GM18505 (cell line): ENCODE data around the gene KRT2.

Experiments
- ATAC-seq: cut with Tn5 transposase; IDR thresholded peaks from one replicate; pipeline ENCODE4 v1.9.1; 2021; ENCODE audit not compliant: unreplicated experiment
- POLR2A ChIP-seq: IDR thresholded peaks from 4 replicates; pipeline ENCODE4 v1.6.1; 2011; ENCODE audit warnings: borderline replicate concordance; ENCODE audit not compliant: insufficient read depth, insufficient read length; ENCODE audit errors: extremely low read depth

Gene KRT2

DNA sequence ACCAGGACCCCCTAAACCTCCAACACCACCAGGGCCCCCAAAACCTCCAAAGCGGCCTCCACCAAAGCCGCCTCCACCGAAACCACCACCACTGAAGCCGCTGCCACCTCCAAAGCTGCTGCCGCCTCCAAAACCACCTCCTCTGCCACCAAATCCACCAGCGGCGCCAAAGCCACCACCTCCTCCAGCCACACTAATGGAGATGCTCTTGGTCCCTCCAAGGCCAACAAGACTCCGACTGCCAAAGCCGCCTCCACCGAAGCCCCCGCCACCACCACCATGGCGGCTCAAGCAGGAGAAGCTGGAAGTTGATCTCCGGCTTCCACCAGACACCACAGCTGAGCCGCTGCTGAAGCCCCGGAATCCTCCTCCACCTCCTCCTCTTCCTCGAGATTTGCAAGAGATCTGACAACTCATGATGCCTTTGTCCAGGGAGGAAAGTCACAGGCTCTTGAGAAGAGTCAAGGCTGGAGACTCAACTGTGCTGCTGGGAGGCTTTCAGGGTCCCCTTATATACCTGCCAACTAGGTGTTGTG is at the start of gene KRT2:
Gene KRT2 (minus strand): TSS at position 486 of the 536 bp plus-strand sequence. CDS start 69 bp downstream, at position 417.
- no peak for TF ChIP-seq POLR2A
- no peak for ATAC-seq

DNA sequence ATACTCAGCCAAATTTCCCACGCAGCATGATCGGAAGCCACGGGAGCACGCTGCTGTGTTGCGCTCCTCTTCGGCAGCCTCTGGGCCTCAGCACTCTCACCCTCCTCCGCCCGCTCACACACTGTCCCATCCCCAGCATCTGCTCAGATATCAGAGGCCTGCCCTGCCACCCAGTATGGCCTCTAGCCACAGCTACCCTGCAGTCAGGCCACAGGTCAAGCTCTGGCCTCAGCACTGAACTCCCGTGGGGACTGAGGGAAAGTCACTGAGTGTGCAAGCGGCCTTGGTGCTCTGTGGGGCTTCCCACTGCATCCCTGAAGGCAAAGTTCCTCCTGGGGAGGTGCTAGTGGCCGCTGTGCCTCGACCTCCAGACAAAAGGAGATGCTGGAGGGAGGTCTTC is 49.3 kb upstream of the KRT2 start:
- ATAC-seq, result no peak
- TF ChIP-seq POLR2A, result no peak

DNA sequence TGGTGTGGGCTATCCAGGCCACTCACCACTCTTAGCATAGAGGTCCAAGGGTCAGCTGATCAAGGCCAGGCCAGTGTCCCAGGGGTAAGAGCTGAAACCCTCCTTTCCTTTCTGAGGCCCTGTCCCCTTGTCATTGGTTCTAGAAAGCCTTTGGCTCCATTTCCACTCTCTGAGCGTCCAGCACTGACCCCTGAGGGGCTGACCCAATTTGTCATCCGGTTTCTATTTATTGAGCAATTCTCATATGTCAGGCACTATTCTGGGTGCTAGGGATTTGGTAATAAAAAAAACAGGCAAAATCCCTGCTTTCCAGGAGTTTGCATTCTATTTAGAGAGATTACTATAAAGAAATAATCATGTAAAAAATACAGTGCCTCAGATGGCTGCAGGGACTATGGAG is 47.9 kb upstream of the KRT2 start:
- ATAC-seq, result no peak
- TF ChIP-seq POLR2A, result no peak

DNA sequence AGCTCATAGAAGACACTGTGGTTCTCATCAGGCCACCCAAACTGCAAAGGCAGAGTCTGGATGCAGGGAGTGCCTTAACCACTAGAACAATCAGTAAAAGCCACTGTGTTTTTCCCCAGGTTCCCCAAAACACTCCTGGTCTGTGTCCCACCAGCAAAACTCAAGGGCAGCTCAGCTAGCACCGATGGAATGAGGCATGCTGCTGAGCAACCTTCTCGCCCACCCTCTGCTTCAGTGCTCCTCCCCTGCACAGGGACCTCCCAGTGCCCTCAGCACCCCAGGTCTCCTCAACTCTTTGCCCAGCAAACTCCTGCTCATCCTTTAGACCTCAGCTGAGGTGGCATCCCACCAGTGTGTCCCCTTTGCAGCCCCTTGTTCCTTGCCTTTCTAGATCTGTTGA is 47.4 kb upstream of the KRT2 start:
- no peak for ATAC-seq
- TF ChIP-seq POLR2A, result no peak

DNA sequence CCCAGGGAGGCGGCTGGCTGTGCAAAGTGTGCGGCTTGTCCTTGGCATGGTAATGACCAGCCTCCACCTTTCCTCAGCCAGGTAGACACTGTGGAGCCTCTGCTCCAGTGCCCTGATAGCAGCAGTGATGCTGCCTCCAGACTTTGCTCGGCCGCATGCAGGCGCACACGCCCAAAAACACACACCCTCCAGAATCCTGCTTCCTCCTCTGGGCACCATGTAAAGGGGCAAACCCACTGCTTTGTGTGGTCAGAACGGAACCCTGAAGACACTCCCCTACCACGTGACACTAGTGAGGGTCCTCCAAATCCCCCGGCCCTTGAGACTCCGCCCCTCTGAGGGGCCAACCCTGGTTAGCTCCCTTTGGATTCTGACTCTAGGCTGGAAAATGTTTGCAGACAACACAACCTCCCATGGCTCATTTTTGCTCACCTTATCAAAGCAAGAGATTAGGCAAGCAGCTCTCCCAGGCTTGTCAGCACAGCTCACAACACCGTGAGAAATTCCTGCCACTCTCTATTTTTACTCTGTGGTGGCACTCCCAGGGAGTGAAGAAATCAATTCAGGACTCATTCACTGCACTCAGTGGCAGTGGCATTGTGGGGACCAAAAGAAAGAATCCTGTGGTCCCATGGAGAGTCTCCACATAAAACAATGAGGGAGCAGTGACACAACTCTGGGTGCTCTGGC is 46.8 kb upstream of the KRT2 start:
- ATAC-seq, result no peak
- no peak for TF ChIP-seq POLR2A

DNA sequence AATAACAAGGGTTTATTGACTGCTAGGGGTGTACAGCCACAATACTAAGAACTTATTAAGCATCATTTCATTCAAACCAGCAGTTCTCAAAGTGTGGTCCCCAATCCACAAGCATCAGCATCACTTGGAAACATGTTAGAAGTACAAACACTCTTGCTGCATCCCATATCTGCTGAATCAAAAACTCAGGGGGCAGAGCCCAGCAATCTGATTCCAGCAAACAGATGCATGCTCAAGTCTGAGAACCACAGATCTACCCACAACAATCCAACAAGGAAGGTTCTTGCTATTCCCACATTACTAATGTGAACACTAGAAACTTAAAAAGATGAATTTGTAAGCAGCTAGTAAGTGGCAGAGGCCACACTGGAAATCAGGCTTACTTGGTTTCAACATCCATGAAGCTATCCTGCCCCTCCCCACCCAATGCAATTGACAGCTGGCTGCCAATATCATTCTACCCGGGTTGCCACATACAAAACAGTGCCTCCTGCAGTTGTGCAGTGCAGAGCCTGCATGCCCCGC is 45.1 kb upstream of the KRT2 start:
- no peak for ATAC-seq
- no peak for TF ChIP-seq POLR2A

DNA sequence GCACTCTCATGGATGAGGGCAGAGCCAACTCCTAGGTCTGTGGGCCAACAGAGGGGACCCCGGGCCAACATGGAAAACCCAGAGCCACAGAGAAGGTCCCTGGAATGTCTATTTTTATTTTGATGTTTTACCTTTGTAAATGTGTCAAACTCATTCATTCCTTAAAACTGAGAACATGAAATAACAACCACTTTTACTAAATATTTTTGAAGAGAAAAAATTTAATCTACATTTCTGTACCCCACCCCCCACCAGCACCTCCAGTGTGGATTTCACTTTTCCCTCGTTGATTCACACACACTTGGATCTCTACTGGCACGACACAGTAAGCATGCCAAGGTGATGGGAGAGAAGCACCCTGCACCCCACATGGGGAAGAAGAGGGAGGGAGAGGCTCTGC is 44.6 kb upstream of the KRT2 start:
- no peak for ATAC-seq
- no peak for TF ChIP-seq POLR2A

DNA sequence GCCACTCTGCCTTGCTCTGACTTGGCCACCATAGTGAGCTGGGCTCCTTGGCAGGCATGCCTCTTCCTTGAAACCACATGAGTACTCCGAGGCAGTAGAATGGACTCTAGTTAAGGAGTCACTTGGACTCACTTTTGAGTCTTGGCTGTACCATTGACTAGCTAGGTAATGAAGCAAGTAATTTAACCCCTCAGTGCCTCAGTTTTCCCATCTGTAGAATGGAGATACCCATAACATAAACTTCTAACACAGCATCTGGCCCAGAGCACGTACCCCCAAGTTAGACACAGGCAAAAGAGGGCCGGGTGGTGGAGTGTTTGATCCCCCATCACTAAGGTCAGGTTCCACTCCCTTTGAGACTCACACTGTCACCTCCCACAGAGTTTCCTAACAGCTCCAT is 43.0 kb upstream of the KRT2 start:
- no peak for TF ChIP-seq POLR2A
- ATAC-seq, result no peak

DNA sequence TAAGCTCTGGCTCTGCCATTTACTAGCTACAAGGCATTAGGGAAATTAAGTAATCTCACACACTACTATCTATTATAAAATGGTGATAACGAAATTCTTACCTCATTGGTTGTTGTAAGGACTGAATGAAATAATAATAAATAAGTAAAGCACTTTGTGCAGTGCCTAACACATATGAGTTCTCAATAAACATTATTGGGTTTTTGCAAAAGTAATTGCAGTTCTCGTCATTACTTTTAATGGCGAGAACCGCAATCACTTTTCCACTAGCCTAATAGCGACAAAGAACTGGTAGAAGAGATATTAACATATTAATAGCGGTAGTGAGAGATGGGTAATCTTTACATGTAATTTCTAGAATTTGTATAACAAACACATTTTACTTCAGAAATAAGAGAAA is 42.1 kb upstream of the KRT2 start:
- TF ChIP-seq POLR2A, result no peak
- ATAC-seq, result no peak

DNA sequence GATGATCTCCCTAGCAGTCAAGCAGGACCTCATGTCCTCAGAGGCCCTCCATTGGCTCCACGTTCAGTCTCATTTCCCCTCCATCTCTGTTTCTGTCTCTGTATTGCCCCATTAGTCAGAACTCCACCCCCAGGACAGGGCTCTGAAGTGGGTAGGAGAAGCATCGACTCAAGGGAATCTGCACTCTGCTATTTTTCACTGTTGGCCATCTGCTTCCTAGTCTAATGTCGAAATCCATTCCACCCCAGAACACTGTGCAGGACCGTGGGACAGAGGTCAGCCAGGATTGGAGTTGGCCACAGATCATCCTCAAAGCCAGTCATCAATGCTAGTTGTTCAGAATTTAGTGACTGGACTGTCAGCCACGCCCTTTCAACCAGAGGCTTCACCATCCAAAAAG is 41.2 kb upstream of the KRT2 start:
- no peak for TF ChIP-seq POLR2A
- ATAC-seq, result no peak

DNA sequence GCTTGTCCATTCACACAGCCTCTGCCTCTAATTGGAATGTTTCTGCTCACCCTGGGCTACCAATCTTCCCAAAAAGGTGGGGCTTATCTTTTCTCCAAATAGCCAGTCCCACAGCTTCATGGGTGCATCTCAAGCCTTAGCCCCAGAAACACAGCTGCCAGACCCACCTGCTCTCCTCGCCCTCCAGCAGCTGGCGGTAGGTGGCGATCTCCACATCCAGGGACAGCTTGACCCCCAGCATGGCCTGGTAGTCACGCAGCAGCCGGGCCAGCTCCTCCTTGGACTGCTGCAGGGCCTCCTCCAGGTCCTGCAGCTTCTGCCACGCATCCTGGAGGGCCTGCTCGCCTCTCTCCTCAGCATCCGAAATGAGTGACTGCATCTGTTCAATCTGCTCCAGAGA is 40.2 kb upstream of the KRT2 start:
- TF ChIP-seq POLR2A, result no peak
- no peak for ATAC-seq

DNA sequence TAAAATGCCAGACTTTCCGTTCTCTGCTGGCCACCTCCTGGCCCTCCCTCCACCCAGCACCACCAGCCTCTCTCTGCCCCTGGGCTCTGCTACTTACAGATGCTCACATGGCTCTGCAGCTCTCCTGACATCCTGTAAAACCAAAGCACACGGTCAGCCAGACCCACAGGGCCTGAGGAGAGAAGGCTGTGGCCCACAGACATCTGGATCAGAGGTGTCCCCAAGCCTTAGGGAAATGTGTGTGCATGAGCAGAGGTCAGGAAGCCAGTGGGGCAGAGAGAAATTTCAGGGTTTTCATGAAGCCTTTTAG is 39.8 kb upstream of the KRT2 start:
- ATAC-seq, result no peak
- no peak for TF ChIP-seq POLR2A

DNA sequence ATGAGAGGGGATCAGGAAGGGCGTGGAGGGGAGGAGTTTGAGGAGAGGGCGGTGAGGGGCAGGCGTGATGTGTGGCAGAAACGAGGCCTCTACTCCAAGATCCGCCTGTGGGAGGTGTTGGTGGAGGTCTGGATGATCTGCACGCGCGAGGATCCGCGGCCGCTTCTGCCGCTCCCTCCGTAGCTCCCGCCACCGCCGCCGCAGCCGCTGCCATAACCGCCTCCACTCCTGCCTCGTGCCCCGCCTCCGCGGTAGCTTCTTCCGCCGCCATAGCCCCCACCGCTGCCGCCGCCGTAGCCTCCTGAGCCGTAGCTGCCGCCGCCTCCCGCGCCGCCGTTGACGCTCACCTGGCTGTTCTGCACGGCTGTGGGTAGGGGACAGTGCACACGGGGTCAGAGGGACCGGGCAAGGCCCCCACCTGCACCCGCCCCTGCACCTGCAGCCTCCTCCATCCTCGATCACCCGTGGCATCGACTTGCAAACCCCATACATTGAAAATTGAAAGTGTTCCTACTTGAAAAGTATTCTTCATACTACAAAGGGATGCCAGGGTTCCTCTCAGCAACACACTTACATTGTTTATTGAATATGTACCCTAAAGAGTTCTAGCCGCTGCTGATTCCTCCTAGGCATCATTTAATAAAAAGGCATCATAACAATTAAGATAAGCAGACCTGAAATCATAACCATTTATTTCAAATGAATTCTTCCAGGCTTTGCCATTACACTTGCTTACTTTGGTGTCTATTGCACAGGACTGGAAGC is 39.2 kb upstream of the KRT2 start:
- no peak for TF ChIP-seq POLR2A
- ATAC-seq, result no peak
